Mammary epithelial cell (primary cell): ENCODE measurements around the gene MFN2.

Experiments
- EZH2 ChIP-seq: IDR thresholded peaks from 2 replicates; pipeline ENCODE4 v1.6.1; 2012; ENCODE audit warnings: low read length, inconsistent platforms, borderline replicate concordance
- TF ChIP-seq, protein P1 (sequence below), 2 donors: IDR thresholded peaks in 1 of 2; conservative IDR thresholded peaks in 1 of 2; 2 replicates each; pipeline ENCODE4 v1.5.1; 2011 to 2012; ENCODE audit warnings: inconsistent platforms in 2 of 2, low read length in 2 of 2, mild to moderate bottlenecking in 2 of 2, control low read depth in 1 of 2, low read depth in 1 of 2; ENCODE audit not compliant: insufficient read depth in 1 of 2; ENCODE audit errors: extremely low read depth in 1 of 2

DNA sequence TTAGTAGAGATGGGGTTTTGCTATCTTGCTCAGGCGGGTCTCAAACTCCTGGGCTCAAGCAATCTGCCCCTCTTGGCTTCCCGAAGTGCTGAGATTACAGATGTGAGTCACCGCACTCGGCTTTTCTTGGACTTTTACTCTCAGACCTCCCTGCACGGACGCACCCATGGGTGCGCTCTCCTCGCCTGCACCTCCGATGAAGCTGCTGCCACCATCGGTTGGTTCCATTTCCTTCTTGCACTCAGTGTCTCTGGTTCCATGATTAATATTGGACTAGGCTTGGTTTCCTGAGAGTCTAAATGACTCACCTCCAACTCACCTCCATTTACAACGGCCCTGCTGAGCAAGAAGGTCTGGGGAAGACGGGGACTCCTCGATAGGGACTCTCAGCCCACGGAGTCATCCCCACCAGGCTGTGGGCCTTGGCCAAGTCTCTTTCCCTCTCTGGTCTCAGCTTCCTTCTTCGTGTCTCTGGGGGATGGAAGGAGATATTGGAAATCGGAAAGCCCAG is 76.1 kb downstream of the MFN2 start:
- TF ChIP-seq, protein P1, sequence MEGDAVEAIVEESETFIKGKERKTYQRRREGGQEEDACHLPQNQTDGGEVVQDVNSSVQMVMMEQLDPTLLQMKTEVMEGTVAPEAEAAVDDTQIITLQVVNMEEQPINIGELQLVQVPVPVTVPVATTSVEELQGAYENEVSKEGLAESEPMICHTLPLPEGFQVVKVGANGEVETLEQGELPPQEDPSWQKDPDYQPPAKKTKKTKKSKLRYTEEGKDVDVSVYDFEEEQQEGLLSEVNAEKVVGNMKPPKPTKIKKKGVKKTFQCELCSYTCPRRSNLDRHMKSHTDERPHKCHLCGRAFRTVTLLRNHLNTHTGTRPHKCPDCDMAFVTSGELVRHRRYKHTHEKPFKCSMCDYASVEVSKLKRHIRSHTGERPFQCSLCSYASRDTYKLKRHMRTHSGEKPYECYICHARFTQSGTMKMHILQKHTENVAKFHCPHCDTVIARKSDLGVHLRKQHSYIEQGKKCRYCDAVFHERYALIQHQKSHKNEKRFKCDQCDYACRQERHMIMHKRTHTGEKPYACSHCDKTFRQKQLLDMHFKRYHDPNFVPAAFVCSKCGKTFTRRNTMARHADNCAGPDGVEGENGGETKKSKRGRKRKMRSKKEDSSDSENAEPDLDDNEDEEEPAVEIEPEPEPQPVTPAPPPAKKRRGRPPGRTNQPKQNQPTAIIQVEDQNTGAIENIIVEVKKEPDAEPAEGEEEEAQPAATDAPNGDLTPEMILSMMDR (conservative IDR thresholded peaks at IDR 0.05 in 1 of 2, IDR thresholded peaks at IDR 0.05 in 1 of 2; ENCODE audit: extremely low read depth in 1 of 2, insufficient read depth in 1 of 2, low read depth in 1 of 2, low read length in 2 of 2), result no peak
- TF ChIP-seq EZH2, result no peak
